BE2C (cell line): ENCODE data around the gene SFTA2.
"Not testable (repeated sequence)": the region's sequence is repeated elsewhere in the genome, so short reads cannot be mapped to it uniquely, and the experiment has no call there.

Source experiments
- DNase-seq: peaks from one replicate; pipeline ENCODE4 v3.0.0-alpha.2; 2020
- H3K27me3 ChIP-seq: fragments of 250-450 bp; sonication (Bioruptor Pico); 2 replicates; pipeline ENCODE4 v1.5.1; 2020; ENCODE audit warnings: mild to moderate bottlenecking
- H3K36me3 ChIP-seq: fragments of 250-450 bp; sonication (Bioruptor Pico); 2 replicates; pipeline ENCODE4 v1.5.1; 2020; ENCODE audit warnings: mild to moderate bottlenecking
- H3K4me1 ChIP-seq: fragments of 250-450 bp; sonication (Bioruptor Pico); 2 replicates; pipeline ENCODE4 v1.5.1; 2020
- H3K4me3 ChIP-seq: 2 replicates; pipeline ENCODE4 v1.5.1; 2011; ENCODE audit warnings: low read depth, low read length
- H3K9me3 ChIP-seq: fragments of 250-450 bp; sonication (Bioruptor Pico); 2 replicates; pipeline ENCODE4 v1.5.1; 2020
- TF ChIP-seq, protein P1 (sequence below): IDR thresholded peaks from 2 replicates; pipeline ENCODE4 v1.5.1; 2012; ENCODE audit warnings: mild to moderate bottlenecking, low read depth, low read length

The SFTA2 gene

GRCh38 chr6:30926644-30927043 lies 5.3 kb downstream of the SFTA2 start:
- DNase-seq, result no peak
- TF ChIP-seq, protein P1, sequence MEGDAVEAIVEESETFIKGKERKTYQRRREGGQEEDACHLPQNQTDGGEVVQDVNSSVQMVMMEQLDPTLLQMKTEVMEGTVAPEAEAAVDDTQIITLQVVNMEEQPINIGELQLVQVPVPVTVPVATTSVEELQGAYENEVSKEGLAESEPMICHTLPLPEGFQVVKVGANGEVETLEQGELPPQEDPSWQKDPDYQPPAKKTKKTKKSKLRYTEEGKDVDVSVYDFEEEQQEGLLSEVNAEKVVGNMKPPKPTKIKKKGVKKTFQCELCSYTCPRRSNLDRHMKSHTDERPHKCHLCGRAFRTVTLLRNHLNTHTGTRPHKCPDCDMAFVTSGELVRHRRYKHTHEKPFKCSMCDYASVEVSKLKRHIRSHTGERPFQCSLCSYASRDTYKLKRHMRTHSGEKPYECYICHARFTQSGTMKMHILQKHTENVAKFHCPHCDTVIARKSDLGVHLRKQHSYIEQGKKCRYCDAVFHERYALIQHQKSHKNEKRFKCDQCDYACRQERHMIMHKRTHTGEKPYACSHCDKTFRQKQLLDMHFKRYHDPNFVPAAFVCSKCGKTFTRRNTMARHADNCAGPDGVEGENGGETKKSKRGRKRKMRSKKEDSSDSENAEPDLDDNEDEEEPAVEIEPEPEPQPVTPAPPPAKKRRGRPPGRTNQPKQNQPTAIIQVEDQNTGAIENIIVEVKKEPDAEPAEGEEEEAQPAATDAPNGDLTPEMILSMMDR, result no peak
- Histone ChIP-seq H3K9me3 (no peaks in the 10 kb centered on the region), H3K27me3 (no peaks in the 10 kb centered on the region), H3K4me3 (no peak overlapping the region), H3K36me3 (no peaks in the 10 kb centered on the region; the same call in 1 of the 2 replicates), H3K4me1 (no peaks in the 10 kb centered on the region)

DNA sequence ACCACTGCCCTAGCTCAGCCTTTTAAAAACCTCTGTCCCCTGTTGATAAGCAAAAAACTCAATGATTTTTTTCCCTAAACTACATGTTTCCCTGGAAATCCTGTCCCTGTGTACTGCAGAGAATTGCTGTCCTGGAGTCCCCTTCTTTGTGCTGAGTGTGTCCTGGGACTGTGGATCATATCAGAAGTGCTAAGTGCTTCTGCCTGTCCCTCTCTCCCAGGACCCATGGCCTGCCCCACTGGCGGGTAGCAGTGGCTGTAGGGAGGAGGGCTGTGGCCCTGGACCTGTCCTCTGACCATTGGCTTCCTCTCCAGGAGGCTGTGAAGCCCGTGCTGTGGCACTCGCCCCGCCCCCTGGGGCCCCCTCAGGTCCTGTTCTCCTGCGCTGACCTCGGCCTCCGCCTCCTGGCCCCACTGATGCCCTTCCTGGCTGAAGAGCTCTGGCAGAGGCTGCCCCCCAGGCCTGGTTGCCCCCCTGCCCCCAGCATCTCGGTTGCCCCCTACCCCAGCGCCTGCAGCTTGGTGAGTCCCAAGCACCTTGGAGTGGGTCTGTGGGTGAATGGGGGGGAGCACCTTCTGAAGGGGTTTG lies 7.8 kb downstream of the SFTA2 start:
- H3K27me3 ChIP-seq, H3K4me1 ChIP-seq, H3K36me3 ChIP-seq, H3K4me3 ChIP-seq, H3K9me3 ChIP-seq, DNase-seq: not testable (repeated sequence)

DNA sequence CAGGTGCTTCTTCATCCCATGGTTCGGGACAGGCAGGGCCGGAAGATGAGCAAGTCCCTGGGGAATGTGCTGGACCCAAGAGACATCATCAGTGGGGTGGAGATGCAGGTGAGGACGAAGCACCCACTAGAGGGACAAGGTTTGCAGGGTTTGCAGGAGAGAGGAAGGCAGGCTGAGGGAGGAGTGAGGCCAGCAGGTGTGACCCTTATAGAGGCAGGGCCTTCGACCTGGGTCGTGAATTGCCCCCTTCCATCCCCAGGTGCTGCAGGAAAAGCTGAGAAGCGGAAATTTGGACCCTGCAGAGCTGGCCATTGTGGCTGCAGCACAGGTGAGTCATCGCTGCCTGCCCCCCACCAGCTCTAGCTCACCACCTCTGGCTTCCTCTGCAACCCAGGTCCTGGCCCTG lies 9.5 kb downstream of the SFTA2 start:
- no peak for DNase-seq
- H3K4me3 ChIP-seq, result no peak overlapping the region
- H3K4me1 ChIP-seq, result no peaks in the 10 kb centered on the region
- no peaks in the 10 kb centered on the region for H3K27me3 ChIP-seq
- H3K36me3 ChIP-seq, result no peaks in the 10 kb centered on the region; the same call in 1 of the 2 replicates
- TF ChIP-seq, protein P1, result no peak
- H3K9me3 ChIP-seq, result no peaks in the 10 kb centered on the region

DNA sequence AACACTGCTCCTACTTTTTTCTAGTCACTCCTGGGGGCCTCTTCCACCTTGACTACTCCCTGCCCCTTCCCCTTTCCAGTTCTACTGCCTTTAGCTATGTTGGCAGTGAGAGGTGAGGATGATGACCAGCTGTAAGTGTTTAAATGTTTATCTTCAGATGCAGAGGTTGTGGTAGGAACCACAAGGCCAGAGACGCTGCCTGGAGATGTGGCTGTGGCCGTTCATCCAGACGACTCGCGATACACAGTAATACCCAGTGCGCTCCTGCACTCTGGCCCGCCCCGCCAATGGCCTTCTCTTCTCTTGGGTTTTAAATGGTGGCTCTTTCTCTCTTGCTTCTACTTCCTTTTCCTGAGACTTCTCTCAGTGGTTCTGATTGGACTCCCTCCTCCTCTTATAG lies 13.3 kb downstream of the SFTA2 start:
- peaks cover 3% of the 10 kb centered on the region; the same call in 1 of the 2 replicates for H3K4me1 ChIP-seq
- TF ChIP-seq, protein P1, result no peak
- H3K9me3 ChIP-seq, result no peaks in the 10 kb centered on the region

DNA sequence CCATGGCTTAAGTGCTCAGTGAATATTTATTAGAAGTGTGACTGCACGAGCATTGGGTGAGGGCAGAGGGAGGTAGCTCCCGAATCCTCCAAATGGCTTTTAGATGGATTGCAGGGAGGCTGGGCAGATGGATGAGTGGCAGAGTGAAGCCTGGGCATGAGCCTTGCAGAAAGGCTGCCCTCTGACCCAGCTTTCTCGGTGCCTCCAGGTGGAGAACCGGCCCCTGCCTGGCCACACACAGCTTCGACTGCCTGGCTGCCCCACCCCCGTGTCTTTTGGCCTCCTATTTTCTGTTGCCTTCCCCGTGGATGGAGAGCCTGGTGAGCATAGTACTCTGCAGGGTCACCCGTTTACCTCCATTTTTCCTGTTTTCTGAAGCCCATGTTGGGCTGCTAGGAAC lies 14.5 kb downstream of the SFTA2 start:
- no peak overlapping the region for H3K4me3 ChIP-seq
- H3K27me3 ChIP-seq, result no peaks in the 10 kb centered on the region
- peaks cover 3% of the 10 kb centered on the region; the same call in 1 of the 2 replicates for H3K4me1 ChIP-seq
- DNase-seq, result no peak
- no peaks in the 10 kb centered on the region for H3K9me3 ChIP-seq
- H3K36me3 ChIP-seq, result no peaks in the 10 kb centered on the region; the same call in 1 of the 2 replicates
- TF ChIP-seq, protein P1, result no peak

More for the DNA sequence above, 13.3 kb downstream of the SFTA2 start:
- H3K36me3 ChIP-seq, result no peaks in the 10 kb centered on the region; the same call in 1 of the 2 replicates
- H3K4me3 ChIP-seq, result no peak overlapping the region
- no peak for DNase-seq
- H3K27me3 ChIP-seq, result no peaks in the 10 kb centered on the region

DNA sequence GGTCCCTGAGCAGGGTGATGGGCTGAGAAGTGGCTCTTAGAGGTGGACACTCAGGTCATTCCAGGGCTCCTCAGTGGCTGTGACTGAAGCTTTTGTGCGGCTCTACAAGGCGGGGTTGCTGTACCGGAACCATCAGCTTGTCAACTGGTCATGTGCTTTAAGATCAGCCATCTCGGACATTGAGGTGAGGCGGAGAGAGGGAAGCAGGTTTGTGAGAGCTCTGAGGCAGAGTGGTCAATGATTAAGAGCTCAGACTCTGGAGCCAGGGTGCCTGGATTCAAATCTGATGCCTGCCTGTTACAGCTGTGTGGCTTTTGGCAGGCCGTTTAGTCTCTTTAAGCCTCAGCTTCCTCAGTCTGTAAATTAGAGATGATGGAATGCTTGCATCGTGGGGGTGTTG lies 14.9 kb downstream of the SFTA2 start:
- no peaks in the 10 kb centered on the region; the same call in 1 of the 2 replicates for H3K36me3 ChIP-seq
- DNase-seq, result no peak
- H3K4me1 ChIP-seq, result peaks cover 3% of the 10 kb centered on the region; the same call in 1 of the 2 replicates
- no peaks in the 10 kb centered on the region for H3K27me3 ChIP-seq
- TF ChIP-seq, protein P1, result no peak
- H3K4me3 ChIP-seq, result no peak overlapping the region
- no peaks in the 10 kb centered on the region for H3K9me3 ChIP-seq
